ENCODE data around the gene H2BK1. TPM values are rescaled to one million over a fixed set of nuclear protein-coding genes. Genes with fewer than 3 reads are reported as not detected.

H2BK1 gene
- total RNA-seq, 1 donor from 2014 or later = not detected

DNA sequence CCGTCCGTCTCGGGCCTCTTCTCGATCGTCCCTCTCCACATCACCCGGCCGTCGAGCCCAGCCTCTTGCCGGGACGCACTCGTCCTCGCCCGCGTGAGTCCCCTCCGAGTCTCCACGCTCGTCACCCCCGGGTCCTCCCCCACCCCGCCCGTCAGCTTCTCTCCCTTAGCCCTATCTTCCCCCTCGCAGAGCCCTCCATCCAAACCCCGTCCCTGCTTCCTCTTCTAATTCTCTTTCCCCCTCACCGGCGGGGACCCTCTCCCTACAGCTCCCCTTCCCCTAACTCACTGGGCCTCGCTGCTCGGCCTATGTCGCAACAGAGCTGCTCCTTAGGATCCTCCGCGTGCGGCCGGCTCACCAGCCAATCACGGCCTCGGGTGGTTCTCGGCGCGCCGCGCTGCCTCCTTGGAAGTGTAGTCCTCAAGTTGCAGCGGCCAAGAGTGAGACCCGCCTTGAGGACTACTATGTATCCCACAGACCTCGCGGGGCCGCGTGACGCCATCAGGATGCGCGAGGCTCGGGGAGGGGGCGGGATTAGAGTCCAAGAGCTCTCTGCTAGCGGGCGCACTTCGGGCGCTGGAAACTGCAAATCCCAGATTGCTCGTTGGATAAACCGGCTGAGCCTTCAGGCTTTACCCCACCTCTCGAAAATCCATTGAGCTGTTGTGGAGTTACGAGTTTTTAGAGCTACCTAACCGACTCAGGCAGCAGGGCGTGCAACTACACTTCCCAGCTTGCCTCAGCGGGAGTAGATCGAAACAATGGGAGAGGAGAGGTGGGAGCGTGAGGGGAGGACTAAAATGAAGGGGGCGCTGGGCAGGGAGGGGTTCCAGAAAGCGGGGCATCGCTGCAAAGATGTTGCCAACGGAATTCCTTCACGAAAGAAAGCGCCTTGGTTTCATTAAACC lies 16.8 kb upstream of the H2BK1 start, which contains the start of gene ABCF2:
TSS of gene ABCF2 (minus strand) at position 331 of the 908 bp plus-strand sequence. CDS start 747 bp downstream, outside the sequence.
- TF ChIP-seq, protein P1, sequence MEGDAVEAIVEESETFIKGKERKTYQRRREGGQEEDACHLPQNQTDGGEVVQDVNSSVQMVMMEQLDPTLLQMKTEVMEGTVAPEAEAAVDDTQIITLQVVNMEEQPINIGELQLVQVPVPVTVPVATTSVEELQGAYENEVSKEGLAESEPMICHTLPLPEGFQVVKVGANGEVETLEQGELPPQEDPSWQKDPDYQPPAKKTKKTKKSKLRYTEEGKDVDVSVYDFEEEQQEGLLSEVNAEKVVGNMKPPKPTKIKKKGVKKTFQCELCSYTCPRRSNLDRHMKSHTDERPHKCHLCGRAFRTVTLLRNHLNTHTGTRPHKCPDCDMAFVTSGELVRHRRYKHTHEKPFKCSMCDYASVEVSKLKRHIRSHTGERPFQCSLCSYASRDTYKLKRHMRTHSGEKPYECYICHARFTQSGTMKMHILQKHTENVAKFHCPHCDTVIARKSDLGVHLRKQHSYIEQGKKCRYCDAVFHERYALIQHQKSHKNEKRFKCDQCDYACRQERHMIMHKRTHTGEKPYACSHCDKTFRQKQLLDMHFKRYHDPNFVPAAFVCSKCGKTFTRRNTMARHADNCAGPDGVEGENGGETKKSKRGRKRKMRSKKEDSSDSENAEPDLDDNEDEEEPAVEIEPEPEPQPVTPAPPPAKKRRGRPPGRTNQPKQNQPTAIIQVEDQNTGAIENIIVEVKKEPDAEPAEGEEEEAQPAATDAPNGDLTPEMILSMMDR (IDR thresholded peaks at IDR 0.05) = no peak
- Mint-ChIP-seq H3K27ac (ENCODE audit: unreplicated experiment) (peak within 1 kb of the TSS; percentile 99), H3K9me3 (ENCODE audit: unreplicated experiment) (no peaks in the 10 kb centered on the region), H3K4me3 (ENCODE audit: unreplicated experiment) (peak within 1 kb of the TSS; percentile 100), H3K4me1 (ENCODE audit: unreplicated experiment) (peaks cover 40% of the 10 kb centered on the region), H3K27me3 (ENCODE audit: unreplicated experiment) (no peaks in the 10 kb centered on the region), H3K36me3 (ENCODE audit: unreplicated experiment) (peaks cover 20% of the 10 kb centered on the region)
- peak; percentile 99 for DNase-seq (ENCODE audit: extremely low spot score, unreplicated experiment)

DNA sequence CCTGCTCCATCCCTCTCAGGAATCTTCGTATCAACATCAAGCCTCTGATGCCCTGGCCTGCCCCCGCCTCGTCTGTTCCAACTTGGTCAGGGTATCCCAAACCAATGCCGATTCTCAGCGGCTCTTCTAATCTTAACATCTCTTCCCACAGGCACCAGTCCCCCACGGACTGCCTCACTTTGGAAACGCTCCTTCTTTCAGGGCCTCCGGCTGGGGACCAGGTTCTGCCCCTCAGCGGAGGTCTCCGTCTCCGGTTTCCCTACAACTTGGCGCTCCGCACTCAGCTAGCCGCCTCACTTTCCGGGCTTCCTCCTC lies 16.2 kb upstream of the H2BK1 start:
- Mint-ChIP-seq H3K27me3 (ENCODE audit: unreplicated experiment) (no peaks in the 10 kb centered on the region), H3K9me3 (ENCODE audit: unreplicated experiment) (no peaks in the 10 kb centered on the region), H3K27ac (ENCODE audit: unreplicated experiment) (peak overlapping the region; percentile 99), H3K36me3 (ENCODE audit: unreplicated experiment) (peaks cover 20% of the 10 kb centered on the region), H3K4me3 (ENCODE audit: unreplicated experiment) (peak overlapping the region; percentile 100), H3K4me1 (ENCODE audit: unreplicated experiment) (peaks cover 34% of the 10 kb centered on the region)
- TF ChIP-seq, protein P1 (IDR thresholded peaks at IDR 0.05) = no peak
- DNase-seq (ENCODE audit: extremely low spot score, unreplicated experiment) = no peak

DNA sequence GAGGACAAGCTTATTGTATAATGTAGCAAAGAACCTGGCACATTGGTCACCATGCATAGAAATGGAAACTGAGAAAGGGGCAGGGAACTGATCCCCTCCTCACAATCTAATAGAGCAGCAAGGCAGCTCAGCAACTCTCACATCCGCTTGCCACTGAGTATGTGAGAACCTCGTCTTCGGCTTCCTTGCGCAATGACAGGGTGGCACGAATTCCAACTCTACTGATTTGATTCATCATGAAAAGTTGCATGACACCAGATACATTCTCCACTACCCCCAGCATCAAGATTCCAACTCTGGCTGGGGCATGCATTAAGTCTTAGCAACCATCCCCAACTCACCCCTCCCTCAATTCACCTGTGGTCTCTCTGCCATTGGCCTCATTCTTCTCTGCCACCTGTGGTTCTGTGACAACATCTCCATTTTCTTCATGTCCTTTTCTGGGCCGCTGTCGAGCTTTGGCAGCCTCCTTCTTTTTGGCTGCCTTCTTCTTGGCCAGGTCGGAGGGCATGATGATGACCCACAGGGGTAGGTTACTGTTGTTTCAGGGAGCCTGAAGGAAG lies 15.7 kb upstream of the H2BK1 start:
- peaks cover 33% of the 10 kb centered on the region for H3K4me1 Mint-ChIP-seq (ENCODE audit: unreplicated experiment)
- TF ChIP-seq, protein P1 (IDR thresholded peaks at IDR 0.05) = no peak
- peaks cover 20% of the 10 kb centered on the region for H3K36me3 Mint-ChIP-seq (ENCODE audit: unreplicated experiment)
- no peaks in the 10 kb centered on the region for H3K9me3 Mint-ChIP-seq (ENCODE audit: unreplicated experiment)
- peak overlapping the region; percentile 100 for H3K4me3 Mint-ChIP-seq (ENCODE audit: unreplicated experiment)
- no peak for DNase-seq (ENCODE audit: extremely low spot score, unreplicated experiment)
- H3K27ac Mint-ChIP-seq (ENCODE audit: unreplicated experiment) = peak overlapping the region; percentile 99
- no peaks in the 10 kb centered on the region for H3K27me3 Mint-ChIP-seq (ENCODE audit: unreplicated experiment)

DNA sequence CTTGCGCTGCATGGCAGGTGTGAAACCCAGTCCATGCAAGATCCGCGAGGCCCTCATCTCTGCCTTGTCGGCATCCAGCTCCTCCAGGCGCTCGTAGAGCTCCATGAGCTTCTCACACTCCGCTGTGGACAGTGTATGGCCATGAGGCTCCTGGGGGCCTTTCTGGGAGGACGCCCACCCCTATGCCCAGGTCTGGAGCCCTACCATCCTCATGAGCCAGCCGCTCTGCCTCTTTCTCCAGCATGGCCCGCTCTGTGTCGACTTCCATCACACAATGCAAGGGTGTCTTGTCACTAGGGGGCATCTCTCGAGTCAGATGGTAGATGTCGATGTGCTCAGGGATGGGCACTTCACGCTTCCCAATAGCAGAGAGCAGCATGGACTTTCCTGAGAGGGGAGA lies 13.4 kb upstream of the H2BK1 start:
- no peak overlapping the region for H3K4me3 Mint-ChIP-seq (ENCODE audit: unreplicated experiment)
- TF ChIP-seq, protein P1 (IDR thresholded peaks at IDR 0.05) = no peak
- H3K4me1 Mint-ChIP-seq (ENCODE audit: unreplicated experiment) = peaks cover 33% of the 10 kb centered on the region
- no peak overlapping the region for H3K27ac Mint-ChIP-seq (ENCODE audit: unreplicated experiment)
- peaks cover 34% of the 10 kb centered on the region for H3K36me3 Mint-ChIP-seq (ENCODE audit: unreplicated experiment)
- H3K9me3 Mint-ChIP-seq (ENCODE audit: unreplicated experiment) = no peaks in the 10 kb centered on the region
- no peaks in the 10 kb centered on the region for H3K27me3 Mint-ChIP-seq (ENCODE audit: unreplicated experiment)
- DNase-seq (ENCODE audit: extremely low spot score, unreplicated experiment) = no peak

DNA sequence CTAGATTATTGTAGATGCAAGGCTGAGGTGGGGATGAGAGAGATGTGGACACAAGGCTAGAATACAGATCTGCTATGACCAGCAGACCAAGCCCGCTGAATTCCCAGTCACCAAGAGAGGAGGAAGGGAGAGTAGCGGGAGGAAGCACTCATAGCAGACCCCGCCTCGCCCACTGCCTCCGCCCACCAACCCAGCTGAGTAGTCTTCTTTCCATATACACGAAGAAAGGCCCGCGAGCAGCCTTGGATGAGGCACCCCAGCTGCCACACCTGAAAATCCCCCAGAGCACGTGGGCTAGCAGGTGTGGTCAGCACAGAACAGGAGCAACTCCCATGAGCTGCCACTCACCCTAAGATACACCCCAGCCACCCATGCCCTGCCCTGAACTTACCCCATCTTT lies 7.9 kb upstream of the H2BK1 start:
- H3K36me3 Mint-ChIP-seq (ENCODE audit: unreplicated experiment) = peaks cover 55% of the 10 kb centered on the region
- H3K9me3 Mint-ChIP-seq (ENCODE audit: unreplicated experiment) = no peaks in the 10 kb centered on the region
- no peaks in the 10 kb centered on the region for H3K27me3 Mint-ChIP-seq (ENCODE audit: unreplicated experiment)
- TF ChIP-seq, protein P1 (IDR thresholded peaks at IDR 0.05) = no peak
- H3K4me3 Mint-ChIP-seq (ENCODE audit: unreplicated experiment) = no peak overlapping the region
- H3K27ac Mint-ChIP-seq (ENCODE audit: unreplicated experiment) = no peak overlapping the region
- DNase-seq (ENCODE audit: extremely low spot score, unreplicated experiment) = no peak
- H3K4me1 Mint-ChIP-seq (ENCODE audit: unreplicated experiment) = no peaks in the 10 kb centered on the region

All from osteocyte (in vitro differentiated cells).